Measurements from ENCODE around the gene SPTB.

The SPTB gene

GRCh38 chr14:64773046-64773445 is 106.7 kb downstream of the SPTB start:
- TF ChIP-seq CTCF (IDR thresholded peaks at IDR 0.05; ENCODE audit: low read depth, low read length): no peak
- H3K4me3 ChIP-seq (replicated peaks in 1 of 2; ENCODE audit: low read depth in 2 of 2, low read length in 2 of 2): no peak overlapping the region
- no peak for DNase-seq (ENCODE audit: low read depth in 2 of 2)

- TF ChIP-seq CTCF (IDR thresholded peaks at IDR 0.05; ENCODE audit: low read depth, low read length): no peak
- H3K4me3 ChIP-seq (replicated peaks in 1 of 2; ENCODE audit: low read depth in 2 of 2, low read length in 2 of 2): no peak overlapping the region
- DNase-seq (ENCODE audit: low read depth in 2 of 2): no peak
These were observed 107.2 kb downstream of the SPTB start for GRCh38 chr14:64772397-64772950.

DNA sequence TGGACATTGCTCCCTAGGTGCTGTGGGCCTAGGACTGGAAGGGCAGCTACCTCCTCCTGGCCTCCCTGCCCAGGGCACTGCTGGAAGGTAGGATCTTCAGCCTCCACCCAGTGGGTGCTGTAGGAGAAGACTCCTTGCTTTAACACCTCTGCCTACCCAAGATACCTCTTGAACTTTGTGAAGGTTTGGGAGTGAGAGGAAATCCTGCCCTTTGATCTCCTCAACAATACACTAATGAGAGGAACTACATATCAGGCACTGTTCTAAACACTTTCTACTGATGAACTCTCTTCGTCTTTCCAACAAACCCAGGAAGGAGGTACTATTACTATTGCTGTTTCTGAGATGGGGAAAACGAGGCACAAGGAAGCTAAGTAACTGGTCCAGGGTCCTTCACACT is 108.5 kb downstream of the SPTB start:
- DNase-seq (ENCODE audit: low read depth in 2 of 2): no peak
- no peak overlapping the region for H3K4me3 ChIP-seq (replicated peaks in 1 of 2; ENCODE audit: low read depth in 2 of 2, low read length in 2 of 2)
- TF ChIP-seq CTCF (IDR thresholded peaks at IDR 0.05; ENCODE audit: low read depth, low read length): no peak

DNA sequence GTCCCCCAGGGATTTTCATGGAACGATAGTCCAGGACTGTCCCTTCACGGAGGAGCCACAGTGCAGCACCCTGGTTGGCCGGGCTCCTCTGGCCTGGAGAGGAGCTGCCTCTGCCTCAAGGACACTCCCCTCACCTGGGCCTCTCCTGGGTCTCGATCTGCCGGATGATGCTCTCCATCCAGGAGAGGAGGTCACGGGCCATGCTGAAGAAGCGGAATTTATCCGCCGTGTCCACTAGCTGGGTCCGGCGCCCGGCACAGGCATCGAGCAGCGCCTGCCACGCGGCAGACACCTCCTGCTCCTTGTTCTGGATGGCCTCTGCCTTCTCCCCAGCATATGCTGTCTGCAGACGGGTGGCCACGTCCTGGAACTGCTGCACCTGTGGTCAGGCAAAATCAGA is 109.0 kb downstream of the SPTB start:
- no peak overlapping the region for H3K4me3 ChIP-seq (replicated peaks in 1 of 2; ENCODE audit: low read depth in 2 of 2, low read length in 2 of 2)
- no peak for DNase-seq (ENCODE audit: low read depth in 2 of 2)
- no peak for TF ChIP-seq CTCF (IDR thresholded peaks at IDR 0.05; ENCODE audit: low read depth, low read length)

- H3K4me3 ChIP-seq (replicated peaks in 1 of 2; ENCODE audit: low read depth in 2 of 2, low read length in 2 of 2): no peak overlapping the region
- TF ChIP-seq CTCF (IDR thresholded peaks at IDR 0.05; ENCODE audit: low read depth, low read length): no peak
- no peak for DNase-seq (ENCODE audit: low read depth in 2 of 2)
These were observed 110.3 kb downstream of the SPTB start for GRCh38 chr14:64769096-64770020.

DNA sequence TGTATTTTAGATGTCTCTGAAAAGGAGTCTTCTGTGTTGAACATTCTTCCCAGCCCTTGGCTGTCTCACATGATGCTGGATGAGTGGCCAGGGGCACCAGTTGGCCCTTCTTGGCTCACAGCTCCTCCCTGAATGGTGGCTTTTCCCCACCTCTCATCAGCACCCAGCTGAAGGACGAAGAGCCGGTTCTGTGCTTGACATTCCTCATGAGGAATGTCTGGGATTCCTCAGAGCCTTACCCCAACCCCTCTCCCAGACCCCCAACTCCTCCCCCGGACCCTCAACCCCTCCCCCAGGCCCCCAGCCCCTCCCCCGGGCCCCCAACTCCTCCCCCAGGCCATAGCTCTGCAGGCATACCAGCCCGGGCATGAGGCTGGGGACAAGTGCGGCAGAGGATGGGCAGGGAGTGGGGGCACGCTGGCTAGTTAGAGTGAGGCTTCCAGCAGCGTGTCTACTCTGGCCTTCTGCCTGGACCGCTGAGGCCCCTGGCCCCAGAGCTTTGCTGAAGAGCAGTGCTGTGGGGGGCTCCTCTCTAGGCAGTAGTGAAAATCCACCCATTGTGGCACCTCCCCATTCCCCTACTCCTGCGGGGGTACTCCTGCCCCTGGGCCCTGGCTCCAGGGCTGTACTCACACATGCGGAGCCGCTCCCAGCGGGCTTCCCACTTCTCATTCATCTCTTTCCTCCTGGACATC is 111.2 kb downstream of the SPTB start:
- no peak for DNase-seq (ENCODE audit: low read depth in 2 of 2)
- H3K4me3 ChIP-seq (replicated peaks in 1 of 2; ENCODE audit: low read depth in 2 of 2, low read length in 2 of 2): no peak overlapping the region
- no peak for TF ChIP-seq CTCF (IDR thresholded peaks at IDR 0.05; ENCODE audit: low read depth, low read length)
